ENCODE results near the gene SLC40A1. TPM values are rescaled to one million over a fixed set of nuclear protein-coding genes. Genes with fewer than 3 reads are reported as not detected.

SLC40A1 gene
- total RNA-seq, 1 donor from 2014 or later: 1.4 TPM

DNA sequence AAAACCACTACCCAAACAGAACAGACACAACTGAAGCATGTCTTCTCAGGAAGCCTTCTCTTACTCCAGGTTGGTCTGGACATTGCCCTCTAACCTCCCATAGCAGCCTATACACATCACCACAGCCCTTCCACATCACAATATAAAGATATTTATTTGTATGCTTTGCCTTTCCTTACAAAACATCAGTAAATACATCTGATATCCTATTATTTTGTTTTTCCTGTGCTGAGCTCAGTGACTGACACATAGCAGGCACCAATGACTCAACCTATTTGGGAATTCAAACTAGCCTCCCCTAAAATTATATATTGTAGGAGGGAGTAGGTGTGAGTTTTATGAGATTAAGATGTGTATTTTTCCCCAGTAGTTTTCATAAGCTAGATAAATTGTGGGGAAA lies 28.8 kb downstream of the SLC40A1 start:
- Mint-ChIP-seq H3K36me3 (ENCODE audit: low read depth) (no peaks in the 10 kb centered on the region), H3K27me3 (no peaks in the 10 kb centered on the region), H3K4me1 (no peaks in the 10 kb centered on the region), H3K27ac (no peak overlapping the region), H3K4me3 (no peak overlapping the region), H3K9me3 (no peaks in the 10 kb centered on the region)
- no peak for DNase-seq
- intact Hi-C loops (cut with micrococcal nuclease): no loop called here

GRCh38 chr2:189549449-189549832 lies 31.1 kb downstream of the SLC40A1 start:
- intact Hi-C loops (cut with micrococcal nuclease): no loop called here
- no peak for DNase-seq
- H3K27me3 Mint-ChIP-seq: no peaks in the 10 kb centered on the region
- H3K36me3 Mint-ChIP-seq (ENCODE audit: low read depth): no peaks in the 10 kb centered on the region
- H3K4me3 Mint-ChIP-seq: no peak overlapping the region
- H3K27ac Mint-ChIP-seq: no peak overlapping the region
- H3K9me3 Mint-ChIP-seq: no peaks in the 10 kb centered on the region
- no peaks in the 10 kb centered on the region for H3K4me1 Mint-ChIP-seq

- H3K27ac Mint-ChIP-seq: no peak overlapping the region
- no peaks in the 10 kb centered on the region for H3K9me3 Mint-ChIP-seq
- intact Hi-C loops (cut with micrococcal nuclease): no loop called here
- H3K4me3 Mint-ChIP-seq: no peak overlapping the region
- H3K27me3 Mint-ChIP-seq: no peaks in the 10 kb centered on the region
- DNase-seq: no peak
- no peaks in the 10 kb centered on the region for H3K4me1 Mint-ChIP-seq
- no peaks in the 10 kb centered on the region for H3K36me3 Mint-ChIP-seq (ENCODE audit: low read depth)
These were observed 31.7 kb downstream of the SLC40A1 start for GRCh38 chr2:189548666-189549448.

DNA sequence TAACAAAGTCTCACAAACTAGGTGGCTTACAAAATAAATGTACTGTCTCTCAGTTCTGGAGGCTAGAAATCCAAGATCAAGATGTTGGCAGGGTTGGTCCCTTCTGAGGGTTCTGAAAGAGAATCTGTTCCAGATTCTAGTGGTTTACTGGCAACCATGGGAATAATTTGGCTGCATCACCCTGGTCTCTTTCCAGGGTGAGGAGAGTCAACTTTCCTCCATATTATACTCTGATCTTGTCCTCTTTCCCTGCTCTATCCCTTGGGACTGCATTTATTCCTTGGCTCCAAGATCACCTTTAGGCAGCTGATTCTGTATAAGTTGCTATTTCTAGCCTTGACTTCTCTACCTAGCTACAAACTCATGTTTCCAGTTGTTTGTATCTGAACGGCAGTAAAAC lies 35.2 kb downstream of the SLC40A1 start:
- Mint-ChIP-seq H3K4me3 (no peak overlapping the region), H3K36me3 (ENCODE audit: low read depth) (no peaks in the 10 kb centered on the region), H3K27ac (no peak overlapping the region), H3K4me1 (no peaks in the 10 kb centered on the region), H3K9me3 (no peaks in the 10 kb centered on the region), H3K27me3 (peaks cover 2% of the 10 kb centered on the region)
- DNase-seq: no peak
- intact Hi-C loops (cut with micrococcal nuclease): no loop called here

GRCh38 chr2:189544318-189545042 lies 36.1 kb downstream of the SLC40A1 start:
- Mint-ChIP-seq H3K36me3 (ENCODE audit: low read depth) (no peaks in the 10 kb centered on the region), H3K4me3 (no peak overlapping the region), H3K27me3 (peaks cover 2% of the 10 kb centered on the region), H3K4me1 (no peaks in the 10 kb centered on the region), H3K27ac (no peak overlapping the region), H3K9me3 (no peaks in the 10 kb centered on the region)
- no peak for DNase-seq
- intact Hi-C loops (cut with micrococcal nuclease): no loop called here

DNA sequence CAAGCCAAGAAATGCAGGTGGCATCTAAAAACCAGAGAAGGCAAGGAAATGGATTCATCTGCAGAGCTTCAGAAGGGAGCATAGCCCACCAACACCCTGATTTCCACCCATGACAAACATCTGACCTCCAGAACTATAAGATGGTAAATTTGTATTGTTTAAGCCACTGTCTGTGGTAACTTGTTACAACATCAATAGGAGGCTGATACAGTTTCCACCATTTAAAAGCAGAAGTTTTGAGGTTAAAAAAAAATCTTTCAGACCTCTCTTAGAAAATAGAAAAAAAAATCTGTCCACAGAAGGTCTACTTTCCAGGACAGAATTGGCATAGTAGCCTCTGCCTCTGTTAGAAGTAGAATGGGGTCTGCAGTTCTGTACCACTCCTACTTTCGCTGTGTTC lies 37.2 kb downstream of the SLC40A1 start:
- Mint-ChIP-seq H3K36me3 (ENCODE audit: low read depth) (no peaks in the 10 kb centered on the region), H3K4me1 (no peaks in the 10 kb centered on the region), H3K27me3 (peaks cover 4% of the 10 kb centered on the region), H3K4me3 (no peak overlapping the region), H3K27ac (no peak overlapping the region), H3K9me3 (no peaks in the 10 kb centered on the region)
- intact Hi-C loops (cut with micrococcal nuclease): no loop called here
- DNase-seq: no peak

- H3K27me3 Mint-ChIP-seq: peaks cover 4% of the 10 kb centered on the region
- H3K4me3 Mint-ChIP-seq: no peak overlapping the region
- no peaks in the 10 kb centered on the region for H3K4me1 Mint-ChIP-seq
- no peak for DNase-seq
- no peak overlapping the region for H3K27ac Mint-ChIP-seq
- no peaks in the 10 kb centered on the region for H3K36me3 Mint-ChIP-seq (ENCODE audit: low read depth)
- no peaks in the 10 kb centered on the region for H3K9me3 Mint-ChIP-seq
- intact Hi-C loops (cut with micrococcal nuclease): no loop called here
These were observed 38.3 kb downstream of the SLC40A1 start for GRCh38 chr2:189542145-189542882.

- H3K36me3 Mint-ChIP-seq (ENCODE audit: low read depth): no peaks in the 10 kb centered on the region
- peaks cover 6% of the 10 kb centered on the region for H3K27me3 Mint-ChIP-seq
- H3K9me3 Mint-ChIP-seq: no peaks in the 10 kb centered on the region
- no peak for DNase-seq
- no peak overlapping the region for H3K4me3 Mint-ChIP-seq
- intact Hi-C loops (cut with micrococcal nuclease): no loop called here
- no peaks in the 10 kb centered on the region for H3K4me1 Mint-ChIP-seq
- no peak overlapping the region for H3K27ac Mint-ChIP-seq
These were observed 39.0 kb downstream of the SLC40A1 start for GRCh38 chr2:189541591-189541990.

DNA sequence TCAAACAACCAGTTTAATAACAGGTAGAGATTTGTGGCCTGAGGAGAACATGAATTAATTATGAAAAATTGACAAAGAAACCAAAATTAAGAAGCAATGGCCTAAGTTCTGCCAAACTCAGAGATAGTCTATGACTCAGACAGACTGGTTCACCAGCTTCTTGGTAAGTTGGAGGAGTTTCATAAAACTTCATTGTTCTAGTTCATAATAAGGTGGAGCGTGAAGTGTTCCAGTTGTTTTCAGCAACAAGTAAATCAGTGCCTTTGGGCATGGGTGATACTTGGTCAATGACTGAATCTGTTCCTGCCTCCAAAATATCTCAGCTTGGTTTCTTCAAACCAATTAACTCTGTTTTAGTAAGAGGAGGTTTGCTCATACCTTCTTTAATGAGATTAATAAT lies 40.0 kb downstream of the SLC40A1 start:
- H3K4me3 Mint-ChIP-seq: no peak overlapping the region
- H3K9me3 Mint-ChIP-seq: no peaks in the 10 kb centered on the region
- no peaks in the 10 kb centered on the region for H3K4me1 Mint-ChIP-seq
- no peak for DNase-seq
- no peaks in the 10 kb centered on the region for H3K36me3 Mint-ChIP-seq (ENCODE audit: low read depth)
- H3K27me3 Mint-ChIP-seq: peaks cover 10% of the 10 kb centered on the region
- H3K27ac Mint-ChIP-seq: no peak overlapping the region
- intact Hi-C loops (cut with micrococcal nuclease): no loop called here

GRCh38 chr2:189538402-189538801 lies 42.2 kb downstream of the SLC40A1 start:
- intact Hi-C loops (cut with micrococcal nuclease): no loop called here
- H3K27me3 Mint-ChIP-seq: peaks cover 10% of the 10 kb centered on the region
- no peaks in the 10 kb centered on the region for H3K9me3 Mint-ChIP-seq
- no peaks in the 10 kb centered on the region for H3K4me1 Mint-ChIP-seq
- DNase-seq: no peak
- no peak overlapping the region for H3K27ac Mint-ChIP-seq
- H3K36me3 Mint-ChIP-seq (ENCODE audit: low read depth): no peaks in the 10 kb centered on the region
- no peak overlapping the region for H3K4me3 Mint-ChIP-seq

GRCh38 chr2:189536830-189537229 lies 43.8 kb downstream of the SLC40A1 start:
- Mint-ChIP-seq H3K27ac (no peak overlapping the region), H3K4me3 (no peak overlapping the region), H3K36me3 (ENCODE audit: low read depth) (no peaks in the 10 kb centered on the region), H3K4me1 (no peaks in the 10 kb centered on the region), H3K9me3 (no peaks in the 10 kb centered on the region), H3K27me3 (peaks cover 8% of the 10 kb centered on the region)
- intact Hi-C loops (cut with micrococcal nuclease): no loop called here
- no peak for DNase-seq

- intact Hi-C loops (cut with micrococcal nuclease): no loop called here
- no peaks in the 10 kb centered on the region for H3K9me3 Mint-ChIP-seq
- H3K4me1 Mint-ChIP-seq: no peaks in the 10 kb centered on the region
- no peaks in the 10 kb centered on the region for H3K36me3 Mint-ChIP-seq (ENCODE audit: low read depth)
- DNase-seq: no peak
- H3K4me3 Mint-ChIP-seq: no peak overlapping the region
- peaks cover 11% of the 10 kb centered on the region for H3K27me3 Mint-ChIP-seq
- H3K27ac Mint-ChIP-seq: no peak overlapping the region
These were observed 45.4 kb downstream of the SLC40A1 start for GRCh38 chr2:189534854-189535832.

DNA sequence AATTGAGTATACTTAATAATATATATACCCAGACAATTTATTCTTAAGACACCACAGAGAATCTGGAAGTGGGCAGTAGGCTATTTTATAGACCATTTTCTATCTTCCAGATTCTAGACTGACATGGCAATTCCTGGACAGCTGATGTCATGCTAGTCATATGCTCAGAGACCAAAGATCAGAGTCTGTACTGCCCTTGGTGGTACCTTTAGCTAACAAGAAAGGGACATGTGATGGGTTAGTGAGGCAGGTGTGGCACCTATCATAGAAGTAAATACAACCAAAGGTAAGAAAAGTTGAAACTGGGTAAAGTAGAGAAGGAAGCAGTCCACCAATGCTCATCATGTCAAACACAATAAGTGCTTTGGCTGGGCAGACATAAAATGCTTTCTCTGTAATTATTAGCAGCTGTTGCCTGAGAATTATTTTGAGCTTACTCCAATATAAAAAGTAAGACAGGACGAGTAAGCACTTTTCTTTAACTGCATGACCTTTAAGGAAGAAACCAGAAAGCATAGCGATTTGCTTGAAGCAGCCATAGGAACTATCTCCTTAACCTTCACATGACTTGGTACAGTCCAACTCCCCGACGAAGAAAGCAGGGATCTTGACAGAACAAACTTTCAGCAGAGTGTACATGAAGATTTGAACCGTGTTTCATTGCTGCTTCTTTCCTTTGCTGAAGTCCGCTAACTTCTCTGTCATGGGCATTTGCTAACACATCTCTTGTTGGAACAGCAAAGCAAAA lies 47.1 kb downstream of the SLC40A1 start:
- peaks cover 12% of the 10 kb centered on the region for H3K27me3 Mint-ChIP-seq
- intact Hi-C loops (cut with micrococcal nuclease): no loop called here
- no peak for DNase-seq
- no peak overlapping the region for H3K27ac Mint-ChIP-seq
- H3K4me3 Mint-ChIP-seq: no peak overlapping the region
- H3K36me3 Mint-ChIP-seq (ENCODE audit: low read depth): no peaks in the 10 kb centered on the region
- H3K4me1 Mint-ChIP-seq: no peaks in the 10 kb centered on the region
- no peaks in the 10 kb centered on the region for H3K9me3 Mint-ChIP-seq
